Esophagus (tissue), 2 donors: ENCODE data around the gene IL27RA. TPM values are rescaled to one million over a fixed set of nuclear protein-coding genes. Genes with fewer than 3 reads are reported as not detected.
"Not testable (repeated sequence)": the region's sequence is repeated elsewhere in the genome, so short reads cannot be mapped to it uniquely, and the experiment has no call there.

ENCODE experiments used
- H3K27ac ChIP-seq, 2 donors: one replicate each; pipeline ENCODE4 v1.5.1; 2013; ENCODE audit warnings: low read depth in 2 of 2, mild to moderate bottlenecking in 2 of 2, inconsistent platforms in 1 of 2, low read length in 1 of 2, moderate library complexity in 1 of 2
- H3K27me3 ChIP-seq, 2 donors: one replicate each; pipeline ENCODE4 v1.6.1; 2013; ENCODE audit warnings: low read length in 2 of 2, control low read depth in 1 of 2, mild to moderate bottlenecking in 1 of 2; ENCODE audit not compliant: insufficient read depth in 2 of 2, control insufficient read depth in 1 of 2
- H3K36me3 ChIP-seq, 2 donors: one replicate each; pipeline ENCODE4 v1.6.1; 2013; ENCODE audit warnings: low read length in 1 of 2; ENCODE audit not compliant: control insufficient read depth in 2 of 2, insufficient read depth in 2 of 2
- H3K4me1 ChIP-seq, 2 donors: one replicate each; pipeline ENCODE4 v1.6.1; 2013; ENCODE audit warnings: low read length in 1 of 2; ENCODE audit not compliant: control insufficient read depth in 2 of 2, insufficient read depth in 2 of 2
- H3K4me3 ChIP-seq, 2 donors: one replicate each; pipeline ENCODE4 v1.5.1; 2013; ENCODE audit warnings: low read length in 2 of 2, mild to moderate bottlenecking in 2 of 2, low read depth in 1 of 2, moderate library complexity in 1 of 2
- H3K9me3 ChIP-seq, 2 donors: one replicate each; pipeline ENCODE4 v1.6.1; 2013; ENCODE audit warnings: mild to moderate bottlenecking in 2 of 2, low read depth in 1 of 2, low read length in 1 of 2, moderate library complexity in 1 of 2; ENCODE audit not compliant: control insufficient read depth in 2 of 2, insufficient read depth in 1 of 2
- WGBS, 2 donors: extraction: QIAGEN DNeasy Blood & Tissue Kit; methylation state at CpG; one replicate each; pipeline ENCODE4 v1.1.7; 2013; 5-methylcytosine and 5-hydroxymethylcytosine counted together
- polyA plus RNA-seq, 2 donors: library from polyadenylated mRNA; stranded (reverse); fragments of 200-250 nt; gene quantifications; one replicate each; pipeline ENCODE4 v1.2.3, GENCODE V29; 2013
- donor health status: healthy with polysubstance abuse.
- donor health status: Bipolar disorder and iron deficiency.

The IL27RA gene
- polyA plus RNA-seq, 2 donors = 1.3 to 2.3 TPM

DNA sequence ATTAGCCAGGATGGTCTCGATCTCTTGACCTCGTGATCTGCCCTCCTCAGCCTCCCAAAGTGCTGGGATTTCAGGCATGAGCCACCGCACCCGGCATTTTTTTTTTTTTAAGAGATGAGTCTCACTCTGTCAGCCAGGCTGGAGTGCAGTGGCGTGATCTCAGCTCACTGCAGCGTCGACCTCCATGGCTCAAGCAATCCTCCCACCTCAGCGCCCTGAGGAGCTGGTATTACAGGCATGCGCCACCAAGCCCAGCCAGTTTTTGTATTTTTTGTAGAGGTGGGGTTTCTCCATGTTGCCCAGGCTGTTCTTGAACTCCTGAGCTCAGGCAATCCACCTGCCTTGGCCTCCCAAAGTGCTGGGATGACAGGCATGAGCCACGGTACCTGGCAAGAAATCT lies 16.3 kb downstream of the IL27RA start:
- H3K27ac ChIP-seq, H3K27me3 ChIP-seq, H3K4me1 ChIP-seq, H3K4me3 ChIP-seq, H3K9me3 ChIP-seq, H3K36me3 ChIP-seq: not testable (repeated sequence)
- WGBS, 2 donors = 94 to 96% methylated on average over 10 of the region's 10 CpGs

DNA sequence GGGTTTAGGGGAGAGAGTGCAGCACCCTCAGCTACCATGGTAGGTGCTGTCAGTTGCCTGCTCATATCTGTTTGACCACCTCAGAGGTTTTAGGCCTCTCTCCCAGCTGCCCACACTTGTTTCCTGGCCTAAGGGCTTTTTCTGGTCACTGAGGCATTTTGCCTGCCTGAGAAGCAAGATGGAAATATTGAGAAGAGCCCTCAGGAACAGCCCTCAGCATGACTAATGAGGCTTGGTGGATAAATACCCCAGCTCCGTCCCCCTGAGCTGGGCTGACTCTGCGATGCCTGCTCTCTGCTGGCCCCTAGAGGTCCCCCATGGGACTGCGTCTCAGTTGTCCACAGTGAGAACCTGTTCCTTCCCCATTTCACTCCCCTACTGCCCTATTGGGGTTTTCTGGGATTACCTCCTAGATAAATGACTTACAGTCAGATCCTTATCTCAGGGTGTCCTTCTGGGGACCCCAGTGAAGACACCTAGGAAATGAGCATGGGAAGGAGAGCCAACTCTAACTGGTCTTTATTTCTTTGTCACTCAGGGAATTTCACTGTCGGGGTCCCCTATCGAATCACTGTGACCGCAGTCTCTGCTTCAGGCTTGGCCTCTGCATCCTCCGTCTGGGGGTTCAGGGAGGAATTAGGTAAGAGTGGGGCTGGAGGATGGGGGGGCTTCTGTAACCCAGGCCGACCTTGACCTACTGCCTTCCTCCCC lies 17.0 kb downstream of the IL27RA start:
- no peaks in the 10 kb centered on the region for H3K4me1 ChIP-seq
- no peak overlapping the region for H3K4me3 ChIP-seq
- H3K36me3 ChIP-seq = peaks cover 0 to 2% of the 10 kb centered on the region in 2 donors
- WGBS, 2 donors = 82 to 83% methylated on average over 8 of the region's 8 CpGs
- H3K27ac ChIP-seq = no peak overlapping the region
- peaks cover 0 to 5% of the 10 kb centered on the region in 2 donors for H3K9me3 ChIP-seq
- H3K27me3 ChIP-seq = no peaks in the 10 kb centered on the region

GRCh38 chr19:14050512-14050911 lies 18.9 kb downstream of the IL27RA start:
- Histone ChIP-seq H3K27ac (no peak overlapping the region), H3K27me3 (no peaks in the 10 kb centered on the region), H3K9me3 (peaks cover 0 to 5% of the 10 kb centered on the region in 2 donors), H3K36me3 (peaks cover 0 to 2% of the 10 kb centered on the region in 2 donors), H3K4me3 (no peak overlapping the region), H3K4me1 (no peaks in the 10 kb centered on the region)
- WGBS, 2 donors = 96 to 97% methylated on average over 4 of the region's 4 CpGs

DNA sequence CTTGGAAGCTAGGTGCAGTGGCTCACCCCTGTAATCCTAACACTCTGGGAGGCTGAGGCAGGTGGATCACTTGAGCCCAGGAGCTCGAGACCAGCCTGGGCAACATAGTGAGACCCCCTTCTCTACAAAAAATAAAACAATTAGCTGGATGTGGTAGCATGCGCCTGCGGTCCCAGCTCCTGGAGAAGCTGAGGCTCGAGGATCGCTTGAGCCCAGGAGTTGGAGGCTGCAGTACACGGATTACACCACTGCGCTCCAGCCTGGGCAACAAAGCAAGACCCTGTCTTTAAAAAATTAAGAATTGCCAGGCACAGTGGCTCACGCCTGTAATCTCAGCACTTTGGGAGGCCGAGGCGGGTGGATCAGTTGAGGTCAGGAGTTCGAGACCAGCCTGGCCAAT lies 19.4 kb downstream of the IL27RA start:
- H3K36me3 ChIP-seq, H3K9me3 ChIP-seq, H3K27me3 ChIP-seq, H3K27ac ChIP-seq, H3K4me1 ChIP-seq, H3K4me3 ChIP-seq: not testable (repeated sequence)
- WGBS, 2 donors = 96% methylated on average over 11 of the region's 11 CpGs

- Histone ChIP-seq H3K9me3 (peaks cover 0 to 5% of the 10 kb centered on the region in 2 donors), H3K4me3 (no peak overlapping the region), H3K27me3 (no peaks in the 10 kb centered on the region), H3K27ac (no peak overlapping the region), H3K4me1 (no peaks in the 10 kb centered on the region), H3K36me3 (peaks cover 0 to 2% of the 10 kb centered on the region in 2 donors)
- 72 to 73% methylated on average over 9 of the region's 9 CpGs for WGBS, 2 donors
Measured at GRCh38 chr19:14051980-14052379, 20.4 kb downstream of the IL27RA start.

GRCh38 chr19:14052470-14052869 lies 20.9 kb downstream of the IL27RA start:
- no peaks in the 10 kb centered on the region for H3K27me3 ChIP-seq
- no peaks in the 10 kb centered on the region for H3K4me1 ChIP-seq
- no peak overlapping the region for H3K4me3 ChIP-seq
- 81 to 90% methylated on average over 6 of the region's 6 CpGs for whole genome bisulfite sequencing, 2 donors
- H3K9me3 ChIP-seq = peaks cover 0 to 5% of the 10 kb centered on the region in 2 donors
- no peak overlapping the region for H3K27ac ChIP-seq
- peaks cover 0 to 2% of the 10 kb centered on the region in 2 donors for H3K36me3 ChIP-seq

- H3K27me3 ChIP-seq = no peaks in the 10 kb centered on the region
- peaks cover 0 to 5% of the 10 kb centered on the region in 2 donors for H3K9me3 ChIP-seq
- H3K27ac ChIP-seq = no peak overlapping the region
- peaks cover 0 to 3% of the 10 kb centered on the region in 2 donors for H3K4me1 ChIP-seq
- no peak overlapping the region for H3K4me3 ChIP-seq
- WGBS, 2 donors = 95 to 96% methylated on average over 3 of the region's 3 CpGs
- peaks cover 0 to 2% of the 10 kb centered on the region in 2 donors for H3K36me3 ChIP-seq
Measured at GRCh38 chr19:14053032-14053431, 21.5 kb downstream of the IL27RA start.

DNA sequence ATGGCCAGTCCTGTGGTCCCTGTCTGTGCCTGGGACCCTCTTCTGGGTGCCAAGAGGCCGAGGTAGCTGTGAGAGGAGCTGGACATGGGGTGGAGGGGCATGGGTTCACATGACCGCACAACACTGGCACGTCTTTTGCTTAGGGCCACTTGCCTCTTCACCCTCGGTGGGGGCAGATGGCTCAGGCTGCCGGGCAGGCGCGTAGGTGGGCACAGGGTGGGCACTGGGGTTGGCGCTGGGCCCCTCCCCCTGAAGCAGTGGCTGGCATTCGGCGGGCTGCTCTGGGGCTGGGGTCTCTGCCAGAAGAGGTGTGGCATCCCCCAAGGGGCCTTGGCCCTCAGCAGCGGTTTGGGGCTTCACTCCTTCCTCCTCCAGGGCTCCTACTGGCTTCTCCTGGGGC lies 21.9 kb downstream of the IL27RA start:
- Histone ChIP-seq H3K36me3 (peaks cover 0 to 2% of the 10 kb centered on the region in 2 donors), H3K4me1 (peaks cover 0 to 6% of the 10 kb centered on the region in 2 donors), H3K27me3 (no peaks in the 10 kb centered on the region), H3K9me3 (peaks cover 0 to 4% of the 10 kb centered on the region in 2 donors), H3K4me3 (no peak overlapping the region), H3K27ac (no peak overlapping the region)
- WGBS, 2 donors = 93% methylated on average over 11 of the region's 11 CpGs

GRCh38 chr19:14054099-14054498 lies 22.5 kb downstream of the IL27RA start:
- Histone ChIP-seq H3K4me1 (peaks cover 0 to 10% of the 10 kb centered on the region in 2 donors), H3K36me3 (peaks cover 0 to 2% of the 10 kb centered on the region in 2 donors), H3K9me3 (peaks cover 0 to 2% of the 10 kb centered on the region in 2 donors), H3K4me3 (no peak overlapping the region), H3K27me3 (peaks cover 0 to 4% of the 10 kb centered on the region in 2 donors), H3K27ac (no peak overlapping the region)
- 81 to 90% methylated on average over 6 of the region's 6 CpGs for WGBS, 2 donors

DNA sequence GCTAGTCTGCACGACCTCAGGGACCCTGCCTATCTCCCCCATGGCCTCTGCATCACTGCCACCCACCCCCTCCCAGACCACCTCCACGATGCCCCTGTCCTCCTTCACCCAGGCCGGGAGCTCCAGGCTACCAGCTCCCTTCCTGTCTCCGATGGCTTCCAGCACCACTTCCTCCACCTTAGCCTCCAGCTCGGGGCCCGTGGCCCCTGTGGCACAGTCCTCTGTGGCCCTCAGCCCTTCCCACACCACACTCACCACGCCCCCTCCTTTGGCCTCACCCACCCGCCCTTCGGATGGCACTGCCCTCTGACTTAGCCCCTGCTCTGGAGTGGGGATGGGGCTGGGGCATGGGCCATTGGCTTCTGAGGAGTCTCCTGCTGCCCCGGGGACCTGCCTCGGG lies 23.2 kb downstream of the IL27RA start:
- peaks cover 0 to 2% of the 10 kb centered on the region in 2 donors for H3K9me3 ChIP-seq
- peaks cover 0 to 6% of the 10 kb centered on the region in 2 donors for H3K27me3 ChIP-seq
- H3K27ac ChIP-seq = no peak overlapping the region
- H3K36me3 ChIP-seq = peaks cover 0 to 2% of the 10 kb centered on the region in 2 donors
- H3K4me1 ChIP-seq = peaks cover 0 to 11% of the 10 kb centered on the region in 2 donors
- H3K4me3 ChIP-seq = no peak overlapping the region
- 60 to 70% methylated on average over 11 of the region's 11 CpGs for WGBS, 2 donors
